ENCODE data around the gene ALX4.

Gene ALX4

GRCh38 chr11:44314733-44315132, 4.8 kb upstream of the ALX4 start:
- DNase-seq, result no peak

- no peak for DNase-seq
Measured at GRCh38 chr11:44313761-44314489, 4.0 kb upstream of the ALX4 start.

- no peak for DNase-seq
Measured at GRCh38 chr11:44312876-44313275, 2.9 kb upstream of the ALX4 start.

- DNase-seq, result no peak
Measured at GRCh38 chr11:44311339-44312261, 1.7 kb upstream of the ALX4 start.

- DNase-seq, result no peak
Measured at GRCh38 chr11:44310463-44311272, 729 bp upstream of the ALX4 start.

GRCh38 chr11:44310206-44310462, 195 bp upstream of the ALX4 start:
- no peak for DNase-seq

- no peak for DNase-seq
Measured at GRCh38 chr11:44308923-44309477, 939 bp downstream of the ALX4 start.

GRCh38 chr11:44308256-44308922, 1.6 kb downstream of the ALX4 start:
- DNase-seq, result no peak

- no peak for DNase-seq
Measured at GRCh38 chr11:44307340-44308099, 2.4 kb downstream of the ALX4 start.

GRCh38 chr11:44306918-44307244, 3.1 kb downstream of the ALX4 start:
- no peak for DNase-seq

GRCh38 chr11:44306052-44306917, 3.7 kb downstream of the ALX4 start:
- no peak for DNase-seq

GRCh38 chr11:44305470-44306051, 4.4 kb downstream of the ALX4 start:
- no peak for DNase-seq

- no peak for DNase-seq
Measured at GRCh38 chr11:44305026-44305469, 4.9 kb downstream of the ALX4 start.

GRCh38 chr11:44304091-44305025, 5.6 kb downstream of the ALX4 start:
- no peak for DNase-seq

- no peak for DNase-seq
Measured at GRCh38 chr11:44303401-44303938, 6.5 kb downstream of the ALX4 start.

GRCh38 chr11:44301564-44302271, 8.2 kb downstream of the ALX4 start:
- no peak for DNase-seq

- no peak for DNase-seq
Measured at GRCh38 chr11:44300844-44301563, 8.9 kb downstream of the ALX4 start.

- no peak for DNase-seq
Measured at GRCh38 chr11:44298862-44299261, 11.1 kb downstream of the ALX4 start.
